H1 (cell line): ENCODE results near the gene C19orf44. TPM values are rescaled to one million over a fixed set of nuclear protein-coding genes. Genes with fewer than 3 reads are reported as not detected.
A peak's percentile ranks its signal among the peaks of the same experiment; 100 is the strongest.

Source experiments
- CTCF ChIA-PET: fragments of 300-600 bp; sonication (Branson Sonifier 250); formaldehyde crosslinking; loops from one replicate; lab custom pipeline; 2021; ENCODE audit not compliant: partially characterized antibody; lab: Charles Lee
- POLR2A ChIA-PET: fragments of 300-600 bp; sonication (Branson Sonifier 250); formaldehyde crosslinking; loops from one replicate; lab custom pipeline; 2021; ENCODE audit warnings: inconsistent platforms; ENCODE audit not compliant: partially characterized antibody; lab: Charles Lee
- DNase-seq, 2 experiments: peaks; one replicate each; pipeline versions ENCODE4 v3.0.0 to v3.0.0-alpha.2; 2010 to 2022; ENCODE audit warnings: low spot score in 2 of 2, low read depth in 1 of 2, mixed read lengths in 1 of 2
- FAIRE-seq: peaks from 2 replicates; lab custom pipeline; 2011; peaks lifted over from hg19 to GRCh38; lab: Jason Lieb, UNC
- H2AFZ ChIP-seq: 2 replicates; pipeline ENCODE4 v1.8.1; 2012; ENCODE audit warnings: low read length, inconsistent platforms
- H2AK5ac ChIP-seq: 2 replicates; pipeline ENCODE4 v1.6.1; 2013; ENCODE audit warnings: low read depth, low read length
- H2BK120ac ChIP-seq: replicated peaks from 2 replicates; pipeline ENCODE3; 2013; ENCODE audit warnings: low read depth, low read length, inconsistent platforms
- H2BK12ac ChIP-seq: 2 replicates; pipeline ENCODE4 v1.6.1; 2013; ENCODE audit warnings: low read depth, low read length
- H2BK15ac ChIP-seq: 2 replicates; pipeline ENCODE4 v1.6.1; 2013; ENCODE audit warnings: low read length
- H2BK20ac ChIP-seq: 2 replicates; pipeline ENCODE4 v1.6.1; 2013; ENCODE audit warnings: low read length
- H2BK5ac ChIP-seq: 2 replicates; pipeline ENCODE4 v1.6.1; 2013; ENCODE audit warnings: low read depth, low read length
- H3K14ac ChIP-seq: 2 replicates; pipeline ENCODE4 v1.6.1; 2013; ENCODE audit warnings: inconsistent platforms; ENCODE audit not compliant: insufficient read length
- H3K18ac ChIP-seq: 2 replicates; pipeline ENCODE4 v1.6.1; 2013; ENCODE audit warnings: low read length; ENCODE audit errors: extremely low read depth
- H3K23ac ChIP-seq: 2 replicates; pipeline ENCODE4 v1.6.1; 2013; ENCODE audit warnings: inconsistent platforms; ENCODE audit not compliant: insufficient read length
- H3K23me2 ChIP-seq: 2 replicates; pipeline ENCODE4 v1.6.1; 2013; ENCODE audit warnings: low read depth, low read length
- H3K27ac ChIP-seq: 2 replicates; pipeline ENCODE4 v1.6.1; 2011; ENCODE audit warnings: low read depth, low read length, inconsistent platforms
- H3K27me3 ChIP-seq, 4 experiments: replicated peaks in 1 of 4; 1 replicate in 1 of 4; 2 replicates in 3 of 4; pipeline versions ENCODE4 v1.6.1 to v1.8.1; 2011 to 2013; ENCODE audit warnings: low read length in 3 of 4, mild to moderate bottlenecking in 3 of 4, inconsistent platforms in 2 of 4, mixed read lengths in 2 of 4, moderate library complexity in 1 of 4; ENCODE audit not compliant: control insufficient read depth in 3 of 4, insufficient read depth in 3 of 4; ENCODE audit errors: extremely low read depth in 1 of 4
- H3K36me3 ChIP-seq, 4 experiments: 2 replicates each; pipeline versions ENCODE4 v1.6.1 to v1.8.1; 2011 to 2013; ENCODE audit warnings: mild to moderate bottlenecking in 4 of 4, low read length in 3 of 4, moderate library complexity in 2 of 4, control low read depth in 1 of 4, inconsistent platforms in 1 of 4; ENCODE audit not compliant: insufficient read depth in 4 of 4, control insufficient read depth in 2 of 4
- H3K4ac ChIP-seq: replicated peaks from 2 replicates; pipeline ENCODE3; 2013; ENCODE audit warnings: low read length, low read depth, mixed read lengths, inconsistent platforms; ENCODE audit not compliant: insufficient read length
- H3K4me1 ChIP-seq, 4 experiments: replicated peaks in 1 of 4; 1 replicate in 1 of 4; 2 replicates in 3 of 4; pipeline versions ENCODE4 v1.6.1 to v1.8.1; 2011 to 2013; ENCODE audit warnings: low read length in 3 of 4, inconsistent platforms in 2 of 4, mixed read lengths in 1 of 4; ENCODE audit not compliant: insufficient read depth in 4 of 4, control insufficient read depth in 3 of 4
- H3K4me2 ChIP-seq, 2 experiments: 2 replicates each; pipeline versions ENCODE4 v1.6.1 to v1.8.1; 2011 to 2013; ENCODE audit warnings: low read depth in 2 of 2, low read length in 2 of 2, control low read depth in 1 of 2, inconsistent platforms in 1 of 2, mild to moderate bottlenecking in 1 of 2; ENCODE audit not compliant: insufficient read depth in 1 of 2
- H3K4me3 ChIP-seq, 4 experiments: fragments of 200-600, 300-600 bp in 1 of 4; sonication (generic), shearing (Covaris generic), sonication (Bioruptor Twin) in 1 of 4; 2 replicates each; pipeline versions ENCODE4 v1.5.1 to v1.8.1; 2011 to 2016; ENCODE audit warnings: low read length in 4 of 4, low read depth in 3 of 4, control low read depth in 2 of 4, inconsistent platforms in 2 of 4, mild to moderate bottlenecking in 2 of 4, mixed read lengths in 1 of 4, moderate library complexity in 1 of 4; ENCODE audit not compliant: insufficient read depth in 2 of 4; ENCODE audit errors: extremely low read depth in 1 of 4
- H3K56ac ChIP-seq: replicated peaks from 2 replicates; pipeline ENCODE3; 2013; ENCODE audit warnings: low read depth, mild to moderate bottlenecking, mixed read lengths, low read length, inconsistent platforms; ENCODE audit not compliant: insufficient read length
- H3K79me1 ChIP-seq: 2 replicates; pipeline ENCODE4 v1.6.1; 2013; ENCODE audit warnings: low read depth, low read length, control low read depth
- H3K79me2 ChIP-seq, 2 experiments: 2 replicates each; pipeline versions ENCODE4 v1.6.1 to v1.8.1; 2012 to 2013; ENCODE audit warnings: low read length in 2 of 2, mild to moderate bottlenecking in 2 of 2, inconsistent platforms in 1 of 2; ENCODE audit not compliant: insufficient read depth in 2 of 2, control insufficient read depth in 1 of 2
- H3K9ac ChIP-seq, 4 experiments: replicated peaks in 1 of 4; 1 replicate in 1 of 4; 2 replicates in 3 of 4; pipeline versions ENCODE4 v1.6.1 to v1.8.1; 2011 to 2013; ENCODE audit warnings: low read depth in 3 of 4, low read length in 3 of 4, control low read depth in 2 of 4, mild to moderate bottlenecking in 2 of 4, moderate library complexity in 2 of 4, inconsistent platforms in 1 of 4; ENCODE audit errors: extremely low read depth in 1 of 4
- H3K9me3 ChIP-seq, 2 experiments: 2 replicates each; pipeline versions ENCODE4 v1.6.1 to v1.8.1; 2012 to 2013; ENCODE audit warnings: mild to moderate bottlenecking in 2 of 2, moderate library complexity in 2 of 2, control low read depth in 1 of 2, inconsistent platforms in 1 of 2, low read depth in 1 of 2, low read length in 1 of 2, mixed read lengths in 1 of 2; ENCODE audit not compliant: insufficient read depth in 2 of 2
- H4K20me1 ChIP-seq, 2 experiments: replicated peaks in 1 of 2; 2 replicates each; pipeline versions ENCODE3 to v1.8.1; 2011 to 2013; ENCODE audit warnings: inconsistent platforms in 2 of 2, low read length in 2 of 2, mild to moderate bottlenecking in 1 of 2; ENCODE audit not compliant: insufficient read depth in 2 of 2, control insufficient read depth in 1 of 2
- H4K5ac ChIP-seq: 2 replicates; pipeline ENCODE4 v1.6.1; 2013; ENCODE audit warnings: low read length, low read depth, mixed read lengths, inconsistent platforms; ENCODE audit not compliant: insufficient read length
- H4K8ac ChIP-seq: 2 replicates; pipeline ENCODE4 v1.8.0; 2013; ENCODE audit warnings: mild to moderate bottlenecking, moderate library complexity, low read length, inconsistent platforms; ENCODE audit not compliant: insufficient read depth; ENCODE audit errors: extremely low read depth
- H4K91ac ChIP-seq: replicated peaks from 2 replicates; pipeline ENCODE3; 2013; ENCODE audit warnings: low read length, mixed read lengths, inconsistent platforms; ENCODE audit not compliant: insufficient read length
- CHD2 ChIP-seq: IDR thresholded peaks from 2 replicates; pipeline ENCODE4 v1.6.1; 2012; ENCODE audit warnings: low read length, improper control_type of control experiment
- CTCF ChIP-seq, 3 experiments: IDR thresholded peaks; 1 replicate in 2 of 3; 2 replicates in 1 of 3; pipeline versions ENCODE4 v1.5.1 to v1.6.1; 2011; ENCODE audit warnings: low read length in 3 of 3, mild to moderate bottlenecking in 3 of 3, inconsistent platforms in 2 of 3, low read depth in 1 of 3, moderate library complexity in 1 of 3; ENCODE audit not compliant: insufficient read depth in 1 of 3; ENCODE audit errors: control extremely low read depth in 1 of 3
- JUND ChIP-seq: IDR thresholded peaks from 2 replicates; pipeline ENCODE4 v1.6.1; 2011; ENCODE audit warnings: mild to moderate bottlenecking, improper control_type of control experiment, low read length
- RAD21 ChIP-seq, 2 experiments: IDR thresholded peaks in 1 of 2; conservative IDR thresholded peaks in 1 of 2; 2 replicates each; pipeline ENCODE4 v1.6.1; 2011; ENCODE audit warnings: low read depth in 2 of 2, low read length in 2 of 2, improper control_type of control experiment in 1 of 2, inconsistent platforms in 1 of 2, mild to moderate bottlenecking in 1 of 2, moderate library complexity in 1 of 2
- WGBS, 2 experiments: shearing (Covaris generic) in 1 of 2; methylation state at CpG; one replicate each; pipeline versions ENCODE4 v1.1.6 to v1.1.7; 2013 to 2015; ENCODE audit warnings: low lambda C conversion rate in 2 of 2, mixed read lengths in 2 of 2, inconsistent platforms in 1 of 2, low coverage in 1 of 2, missing lambda C conversion rate in 1 of 2; ENCODE audit not compliant: insufficient replicate concordance in 2 of 2, insufficient coverage in 1 of 2, insufficient read length in 1 of 2; ENCODE audit errors: extremely low coverage in 1 of 2, missing lambda C conversion rate in 1 of 2; 5-methylcytosine and 5-hydroxymethylcytosine counted together
- polyA plus RNA-seq, 7 experiments: library from polyadenylated mRNA; depleted of rRNA in 3 of 7; stranded (reverse) in 5 of 7; unstranded in 2 of 7; fragments of >200 nt in 5 of 7; fragments of 200-250 nt in 2 of 7; gene quantifications; 1 replicate in 5 of 7; 2 replicates in 1 of 7; 4 replicates in 1 of 7; pipeline versions ENCODE4 v1.2.1 to v1.2.3, GENCODE V29; 2011 to 2013; ENCODE audit warnings: missing spikeins in 2 of 7, mixed read lengths in 2 of 7
- total RNA-seq: library from RNA; stranded (reverse); fragmentation: NEBNext Ultra II Directional; extraction: Animal tissue kit (Norgen Biotek cat#: 25700); gene quantifications from 2 replicates; pipeline ENCODE4 v1.2.1, GENCODE V29; 2021

Gene C19orf44
- total and polyA plus RNA-seq, 2 of the 8 experiments (the other 6 are each of a cell fraction or from before 2014, with no cell fraction given), result 2.1 to 4.5 TPM

- no peaks in the 10 kb centered on the region for H3K27me3 ChIP-seq
- no peak overlapping the region for H3K27ac ChIP-seq
- no peak overlapping the region for H3K9ac ChIP-seq
- no peaks in the 10 kb centered on the region for H3K79me2 ChIP-seq
- H3K4me1 ChIP-seq, result no peaks in the 10 kb centered on the region
- no peak overlapping the region for H3K56ac ChIP-seq
- H4K91ac ChIP-seq, result no peak overlapping the region
- TF ChIP-seq JUND, result no peak
- peak; percentile 16 to 32; a peak in 3 of 4 replicates for TF ChIP-seq RAD21 (IDR thresholded peaks at IDR 0.05 in 1 of 2, conservative IDR thresholded peaks at IDR 0.05 in 1 of 2; ENCODE audit: low read depth in 2 of 2, low read length in 2 of 2)
- TF ChIP-seq CTCF (IDR thresholded peaks at IDR 0.05; ENCODE audit: control extremely low read depth in 1 of 3, insufficient read depth in 1 of 3, low read depth in 1 of 3, low read length in 3 of 3), result peak; percentile 33 to 55 (median 45)
- TF ChIP-seq CHD2, result no peak
- no peak overlapping the region for H4K5ac ChIP-seq
- no peak overlapping the region for H3K4me3 ChIP-seq
- H2BK5ac ChIP-seq, result no peak overlapping the region
- H3K36me3 ChIP-seq, result peaks cover 32 to 66% (median 63%) of the 10 kb centered on the region in 4 experiments
- H2BK120ac ChIP-seq, result no peak overlapping the region
- WGBS, 2 experiments, result 91% methylated on average over 23 of the region's 33 CpGs; no CpG with 5 or more reads in 1 of the 2 experiments
- peaks cover 14 to 32% of the 10 kb centered on the region in 2 experiments for H4K20me1 ChIP-seq
- H2AK5ac ChIP-seq, result no peak overlapping the region
- H3K79me1 ChIP-seq, result no peaks in the 10 kb centered on the region
- no peak overlapping the region for H2AFZ ChIP-seq
- H3K9me3 ChIP-seq, result no peaks in the 10 kb centered on the region
- no peak overlapping the region for H3K18ac ChIP-seq
- no peak overlapping the region for H4K8ac ChIP-seq
- no peak overlapping the region for H2BK15ac ChIP-seq
- POLR2A ChIA-PET, result interaction anchor here (0.7 to 4.5 kb wide), 4 partner anchors 9 to 76 kb away, joined by 3 to 34 read pairs (median 6); no protein-coding TSS in a partner anchor
- H2BK12ac ChIP-seq, result no peak overlapping the region
- no peaks in the 10 kb centered on the region for H3K23me2 ChIP-seq
- FAIRE-seq, result no peak
- no peak overlapping the region for H3K4ac ChIP-seq
- CTCF ChIA-PET, result interaction anchor here (0.5 to 6.1 kb wide), 6 partner anchors 9 to 95 kb away, joined by 3 to 67 read pairs (median 5); partner anchors contain the start of gene CHERP
- no peak for DNase-seq
- no peak overlapping the region for H3K4me2 ChIP-seq
- no peak overlapping the region for H3K14ac ChIP-seq
- H3K23ac ChIP-seq, result no peak overlapping the region
- H2BK20ac ChIP-seq, result no peak overlapping the region
Measured at GRCh38 chr19:16518483-16519229, 22.5 kb downstream of the C19orf44 start.
